OCI-LY7 (cell line): ENCODE measurements around the gene ULK1. TPM values are rescaled to one million over a fixed set of nuclear protein-coding genes. Genes with fewer than 3 reads are reported as not detected.

ENCODE experiments used
- BruUV-seq: library from RNA; stranded (reverse); fragments of 400-500 nt; replicated peaks from 2 replicates; lab custom pipeline; 2021; lab: Mats Ljungman, UMichigan
- CTCF ChIA-PET: fragments of 300-600 bp; sonication (Branson Sonifier 250); formaldehyde crosslinking; loops from one replicate; lab custom pipeline; 2022; ENCODE audit warnings: antibody characterized with exemption; ENCODE audit not compliant: unreplicated experiment; lab: Charles Lee
- POLR2A ChIA-PET: fragments of 300-600 bp; sonication (Branson Sonifier 250); formaldehyde crosslinking; loops from one replicate; lab custom pipeline; 2022; ENCODE audit warnings: antibody characterized with exemption; lab: Charles Lee
- DNase-seq: peaks from one replicate; pipeline ENCODE4 v3.0.0-alpha.2; 2015; ENCODE audit warnings: low spot score
- H2AFZ ChIP-seq: fragments of 200-600 bp; sonication (generic), shearing (Covaris generic); 2 replicates; pipeline ENCODE4 v1.6.1; 2014; ENCODE audit warnings: mild to moderate bottlenecking, antibody characterized with exemption, low read length, moderate library complexity
- H3K27ac ChIP-seq: fragments of 200-600 bp; sonication (generic); 2 replicates; pipeline ENCODE4 v1.5.1; 2014; ENCODE audit warnings: mixed run types, low read depth, mild to moderate bottlenecking, moderate library complexity, low read length, inconsistent platforms; ENCODE audit not compliant: poor library complexity, severe bottlenecking
- H3K36me3 ChIP-seq: fragments of 200-600 bp; sonication (generic); 2 replicates; pipeline ENCODE4 v1.6.1; 2014; ENCODE audit warnings: mild to moderate bottlenecking, antibody characterized with exemption, low read length, moderate library complexity, mixed read lengths; ENCODE audit not compliant: insufficient read depth
- H3K4me1 ChIP-seq: fragments of 200-600 bp; sonication (generic); 2 replicates; pipeline ENCODE4 v1.5.1; 2014; ENCODE audit warnings: mild to moderate bottlenecking, low read length; ENCODE audit not compliant: insufficient read depth, poor library complexity, severe bottlenecking
- H3K4me2 ChIP-seq: fragments of 200-600 bp; sonication (generic); 2 replicates; pipeline ENCODE4 v1.6.1; 2014; ENCODE audit warnings: mild to moderate bottlenecking, low read length
- H3K4me3 ChIP-seq: fragments of 200-600 bp; sonication (generic); 2 replicates; pipeline ENCODE4 v1.5.1; 2014; ENCODE audit warnings: mild to moderate bottlenecking, low read depth, low read length; ENCODE audit not compliant: poor library complexity, severe bottlenecking
- H3K79me2 ChIP-seq: fragments of 200-600 bp; sonication (generic); 2 replicates; pipeline ENCODE4 v1.6.1; 2016; ENCODE audit warnings: low read depth, mild to moderate bottlenecking, low read length, moderate library complexity, mixed read lengths; ENCODE audit not compliant: insufficient read depth
- H3K9me2 ChIP-seq: fragments of 200-600 bp; sonication (generic); 2 replicates; pipeline ENCODE4 v1.6.1; 2016; ENCODE audit warnings: mild to moderate bottlenecking, low read length, mixed read lengths; ENCODE audit not compliant: insufficient read depth
- H3K9me3 ChIP-seq: fragments of 200-600 bp; sonication (generic); 2 replicates; pipeline ENCODE4 v1.6.1; 2014; ENCODE audit warnings: mild to moderate bottlenecking, mixed run types, low read length, mixed read lengths
- H4K20me1 ChIP-seq: fragments of 200-600 bp; sonication (generic); 2 replicates; pipeline ENCODE4 v1.6.1; 2014; ENCODE audit warnings: mild to moderate bottlenecking, antibody characterized with exemption, low read length, moderate library complexity, mixed read lengths; ENCODE audit not compliant: insufficient read depth
- CTCF ChIP-seq: fragments of 200-600 bp; sonication (generic); conservative IDR thresholded peaks from 2 replicates; pipeline ENCODE4 v1.5.1; 2014; ENCODE audit warnings: mild to moderate bottlenecking, antibody characterized with exemption, low read length, moderate library complexity, mixed read lengths
- EZH2phosphoT487 ChIP-seq: fragments of 200-600 bp; sonication (generic); IDR thresholded peaks from 2 replicates; pipeline ENCODE4 v1.6.1; 2018; ENCODE audit warnings: low read depth, borderline replicate concordance, mild to moderate bottlenecking, mixed run types, antibody characterized with exemption, low read length, moderate library complexity, mixed read lengths
- intact Hi-C: fragments of 100-400 bp; cut with micrococcal nuclease; formaldehyde crosslinking; loops from one replicate; pipeline ENCODE4 v1.10.0; 2022; ENCODE audit not compliant: unreplicated experiment
- total RNA-seq, 2 experiments: library from RNA; depleted of rRNA in 1 of 2; stranded (reverse); fragments of >200 nt in 1 of 2; shearing (Covaris generic) in 1 of 2; gene quantifications; 2 replicates each; pipeline ENCODE4 v1.2.3, GENCODE V29; 2014 to 2022

Gene ULK1
- total RNA-seq, 2 experiments from 2014 or later, result 4.3 to 15.5 TPM

- Histone ChIP-seq H3K79me2 (no peaks in the 10 kb centered on the region), H3K4me3 (no peak overlapping the region), H3K9me2 (no peaks in the 10 kb centered on the region), H3K36me3 (no peaks in the 10 kb centered on the region), H3K9me3 (no peaks in the 10 kb centered on the region), H3K4me2 (no peak overlapping the region), H3K27ac (no peak overlapping the region), H4K20me1 (no peaks in the 10 kb centered on the region; the same call in 1 of the 2 replicates), H2AFZ (no peak overlapping the region), H3K4me1 (peaks cover 18% of the 10 kb centered on the region)
- TF ChIP-seq CTCF, result no peak
- no peak for TF ChIP-seq EZH2phosphoT487
- ChIA-PET POLR2A (no interaction called here), CTCF (no interaction called here)
- DNase-seq, result no peak
- BruUV-seq, result no TSS peak
- intact Hi-C loops, result loop anchor here (10.0 kb wide), 1 partner anchor 145 kb away; no protein-coding TSS in a partner anchor
Measured at GRCh38 chr12:131919366-131920156, 25.1 kb downstream of the ULK1 start.

- Histone ChIP-seq H3K27ac (no peak overlapping the region), H3K4me2 (no peak overlapping the region), H3K4me1 (peaks cover 24% of the 10 kb centered on the region), H3K36me3 (no peaks in the 10 kb centered on the region), H3K4me3 (no peak overlapping the region), H3K9me2 (no peaks in the 10 kb centered on the region), H2AFZ (no peak overlapping the region), H3K79me2 (no peaks in the 10 kb centered on the region), H3K9me3 (no peaks in the 10 kb centered on the region), H4K20me1 (no peaks in the 10 kb centered on the region; the same call in 1 of the 2 replicates)
- intact Hi-C loops, result loop anchor here (10.0 kb wide), 1 partner anchor 145 kb away; no protein-coding TSS in a partner anchor
- BruUV-seq, result no TSS peak
- DNase-seq, result no peak
- CTCF ChIA-PET, result no interaction called here
- POLR2A ChIA-PET, result interaction anchor here (0.9 kb wide), 1 partner anchor 620 kb away, joined by 3 read pairs; no protein-coding TSS in a partner anchor
- no peak for TF ChIP-seq EZH2phosphoT487
- TF ChIP-seq CTCF, result no peak
Measured at GRCh38 chr12:131920157-131920508, 25.7 kb downstream of the ULK1 start.
